NCI-H2196 treated with DMSO at 0.1 percent for 48 hours (cell line): ENCODE measurements around the gene PCBD2.
"Not testable (repeated sequence)": the region's sequence is repeated elsewhere in the genome, so short reads cannot be mapped to it uniquely, and the experiment has no call there.

ENCODE experiments used
- DNase-seq: peaks from one replicate; lab custom pipeline; 2025; ENCODE audit not compliant: unreplicated experiment; lab: John Stamatoyannopoulos, UW

Gene PCBD2

DNA sequence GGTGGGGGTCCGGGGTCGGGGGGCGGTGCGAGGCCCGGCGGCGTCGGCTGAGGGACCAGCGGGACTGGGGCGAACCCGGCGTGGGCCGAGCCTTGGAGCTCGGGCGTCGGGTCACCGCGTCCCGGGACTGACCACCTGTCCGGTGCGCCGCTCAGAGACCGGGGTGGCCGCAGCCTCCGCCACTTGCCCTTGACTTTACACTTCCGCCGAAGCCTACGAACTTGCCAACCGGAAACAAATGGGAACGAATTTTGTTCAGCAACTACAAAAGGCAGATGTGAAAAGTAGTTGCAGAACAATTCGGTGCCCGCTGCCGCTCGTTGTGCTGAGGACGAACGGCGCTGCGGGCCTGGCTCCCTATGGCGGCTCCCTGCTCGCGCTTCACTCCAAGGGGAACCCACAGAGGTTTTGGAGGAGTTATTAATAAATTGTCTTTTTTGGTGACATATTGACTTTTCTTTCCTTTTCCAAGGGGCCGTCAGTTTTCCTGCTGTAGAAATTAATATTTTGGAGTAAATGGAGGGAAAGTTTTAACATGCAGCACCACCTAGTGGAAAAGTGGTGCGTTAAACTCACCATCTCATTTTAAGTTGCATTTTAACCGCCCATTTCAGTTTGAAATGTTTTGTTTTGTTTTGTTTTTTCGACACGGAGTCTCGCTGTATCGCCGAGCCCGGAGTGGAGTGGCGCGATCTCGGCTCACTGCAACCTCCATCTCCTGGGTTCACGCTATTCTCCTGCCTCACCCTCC lies 490 bp downstream of the PCBD2 start:
- peak; percentile 72 for DNase-seq

DNA sequence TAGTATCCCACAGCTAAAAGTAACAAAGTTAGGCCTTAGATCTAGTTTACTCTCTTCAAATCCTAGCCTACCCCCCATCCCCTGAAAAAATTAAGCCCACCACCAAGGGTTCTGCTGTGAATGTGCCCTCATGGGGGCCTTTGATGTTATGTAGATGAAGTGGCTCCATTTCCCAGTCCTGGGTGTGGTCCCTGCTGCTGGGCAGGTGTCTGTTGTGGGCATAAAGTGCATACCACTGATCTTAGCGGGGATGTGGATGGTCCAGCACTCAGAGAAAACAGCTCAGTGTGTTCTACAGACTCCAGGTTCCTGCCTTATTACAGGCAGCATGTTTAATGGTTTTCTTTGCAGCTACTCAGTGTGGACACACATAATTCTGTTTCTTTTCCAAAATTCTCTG lies 1.9 kb downstream of the PCBD2 start:
- DNase-seq, result no peak

GRCh38 chr5:134910752-134911151 lies 5.8 kb downstream of the PCBD2 start:
- not testable (repeated sequence) for DNase-seq

DNA sequence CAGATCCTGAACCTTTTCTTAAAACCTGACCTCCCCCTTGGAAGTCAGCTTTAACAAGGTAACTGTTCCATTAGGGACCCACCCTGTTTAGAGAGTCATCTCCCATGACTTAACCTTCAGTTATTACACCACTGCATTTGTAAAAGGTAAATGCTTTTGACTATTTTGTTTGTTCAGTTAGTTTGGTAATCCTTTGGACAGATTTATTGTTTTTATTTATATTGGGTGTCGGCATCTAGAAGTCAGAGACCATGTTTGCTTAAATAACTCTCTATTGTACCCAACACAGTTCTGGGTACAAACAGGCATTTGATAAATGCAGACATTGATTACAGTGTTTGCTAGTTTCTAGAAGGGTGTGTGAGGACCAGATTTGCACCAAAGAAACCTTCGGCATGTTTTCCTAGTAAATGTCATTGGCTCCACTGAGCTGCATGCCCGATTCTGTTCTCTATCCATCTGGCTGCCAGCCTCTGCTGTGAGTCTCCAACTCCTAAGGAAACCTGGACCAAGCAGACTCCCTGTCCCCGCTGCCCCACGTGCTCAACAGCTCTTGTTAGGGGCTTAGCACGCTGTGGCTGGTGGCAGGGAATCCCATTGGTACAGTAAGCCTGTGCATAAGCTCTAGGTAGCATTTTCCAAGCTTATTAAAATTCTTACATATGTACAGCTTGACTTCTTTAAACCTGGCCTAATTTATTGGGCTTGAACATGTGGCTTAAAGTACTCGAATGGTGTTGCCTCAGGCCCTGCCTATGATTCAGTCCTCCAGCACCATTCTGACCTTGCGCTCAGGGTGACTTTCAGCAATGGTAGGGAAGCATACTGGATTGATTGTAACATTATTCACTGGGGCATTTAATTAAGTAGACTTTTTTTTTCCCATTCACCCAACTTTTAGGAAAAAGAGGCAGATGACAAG lies 6.6 kb downstream of the PCBD2 start:
- no peak for DNase-seq

DNA sequence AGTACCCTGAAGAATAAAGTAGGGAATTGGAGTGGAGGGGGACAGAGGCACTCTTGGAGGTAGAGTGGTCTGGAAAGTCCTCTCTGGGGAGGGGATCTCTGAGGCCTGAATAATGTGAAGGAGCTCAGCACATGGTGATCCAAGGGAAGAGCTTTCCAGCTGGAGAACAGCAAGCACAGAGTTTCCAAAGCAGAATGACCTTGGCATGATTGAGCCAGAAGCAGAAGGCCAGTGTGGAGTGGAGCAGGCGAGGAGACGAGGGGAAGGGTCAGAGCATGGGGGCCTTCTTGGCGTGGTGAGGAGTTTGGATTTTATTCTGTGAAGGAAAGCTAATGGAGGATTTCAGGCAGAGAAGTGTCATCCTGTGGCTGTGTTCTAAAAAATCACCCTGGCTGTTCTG lies 8.3 kb downstream of the PCBD2 start:
- no peak for DNase-seq

DNA sequence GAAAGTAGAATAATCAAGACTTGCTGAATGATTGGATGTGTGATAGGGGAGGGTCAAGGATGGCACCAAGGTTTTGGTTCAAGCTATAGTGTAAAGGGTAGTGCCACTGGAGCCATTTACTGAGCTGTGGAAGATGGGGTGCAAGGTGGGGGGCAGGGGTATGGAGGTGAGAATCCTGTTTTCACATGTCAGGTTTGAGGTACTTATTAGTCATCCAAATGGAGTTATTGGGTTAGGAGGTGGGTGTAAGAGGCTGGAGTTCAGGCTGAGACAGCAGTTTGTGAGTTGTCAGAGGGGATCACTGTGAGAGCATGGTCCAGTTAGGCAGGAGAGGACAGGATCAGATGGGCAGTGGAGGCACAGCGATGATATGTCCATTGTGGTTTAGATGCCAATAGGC lies 8.9 kb downstream of the PCBD2 start:
- DNase-seq, result no peak

DNA sequence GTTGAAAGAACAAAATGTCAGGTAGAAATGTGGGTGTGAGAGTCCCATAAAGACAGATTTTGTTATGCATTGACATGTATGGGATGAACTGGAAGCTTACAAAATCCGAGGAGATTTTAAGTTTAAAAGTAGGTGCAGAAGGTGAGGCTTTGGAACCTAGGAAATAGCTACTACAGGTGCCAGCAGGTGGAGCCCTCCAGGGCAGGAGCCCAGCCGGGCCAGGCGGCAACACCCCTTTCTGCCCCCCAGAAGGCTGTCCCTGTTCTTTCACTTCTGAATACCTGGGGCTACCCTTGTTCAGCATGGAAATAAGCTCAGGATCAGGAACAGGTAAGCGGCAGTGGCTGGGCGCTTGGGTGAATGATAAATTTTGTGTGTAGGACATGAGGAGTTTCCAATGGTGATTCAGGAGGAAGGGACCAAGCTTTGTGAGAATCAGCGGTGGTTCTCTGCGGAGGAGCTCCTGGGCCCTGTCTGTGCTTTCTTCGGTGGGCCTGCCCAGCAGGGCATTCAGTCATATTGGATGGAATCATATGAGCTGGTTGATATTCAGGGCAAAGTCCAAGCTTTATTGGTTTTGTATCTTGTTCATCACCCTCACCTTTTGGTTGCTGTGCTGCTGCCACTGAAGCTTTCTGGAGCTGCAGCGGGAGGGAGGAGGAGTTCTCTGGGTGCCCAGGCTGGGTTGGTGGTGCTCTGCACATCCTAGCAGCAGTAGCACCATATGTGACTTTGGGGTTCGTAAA lies 12.3 kb downstream of the PCBD2 start:
- no peak for DNase-seq

- DNase-seq, result no peak
Observed at GRCh38 chr5:134918861-134919260, 13.9 kb downstream of the PCBD2 start.

- no peak for DNase-seq
Observed at GRCh38 chr5:134920848-134921575, 16.1 kb downstream of the PCBD2 start.

DNA sequence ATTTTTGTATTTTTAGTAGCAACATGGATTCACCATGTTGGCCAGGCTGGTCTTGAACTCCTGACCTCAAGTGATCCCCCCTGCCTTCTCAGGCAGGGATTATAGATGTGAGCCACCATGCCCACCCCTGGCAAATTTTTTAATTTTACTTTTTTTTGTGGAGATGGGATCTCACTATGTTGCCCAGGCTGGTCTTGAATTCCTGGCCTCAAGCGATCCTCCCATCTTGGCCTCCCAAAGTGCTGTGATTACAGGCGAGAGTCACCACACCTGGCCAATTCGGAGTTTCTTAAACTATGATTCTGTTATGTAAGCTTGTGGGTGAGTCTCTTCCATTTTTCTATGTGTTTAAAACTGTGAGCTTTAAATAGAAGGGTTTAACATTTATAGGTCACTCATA lies 27.6 kb downstream of the PCBD2 start:
- DNase-seq, result no peak

- no peak for DNase-seq
Observed at GRCh38 chr5:134934202-134934601, 29.3 kb downstream of the PCBD2 start.

DNA sequence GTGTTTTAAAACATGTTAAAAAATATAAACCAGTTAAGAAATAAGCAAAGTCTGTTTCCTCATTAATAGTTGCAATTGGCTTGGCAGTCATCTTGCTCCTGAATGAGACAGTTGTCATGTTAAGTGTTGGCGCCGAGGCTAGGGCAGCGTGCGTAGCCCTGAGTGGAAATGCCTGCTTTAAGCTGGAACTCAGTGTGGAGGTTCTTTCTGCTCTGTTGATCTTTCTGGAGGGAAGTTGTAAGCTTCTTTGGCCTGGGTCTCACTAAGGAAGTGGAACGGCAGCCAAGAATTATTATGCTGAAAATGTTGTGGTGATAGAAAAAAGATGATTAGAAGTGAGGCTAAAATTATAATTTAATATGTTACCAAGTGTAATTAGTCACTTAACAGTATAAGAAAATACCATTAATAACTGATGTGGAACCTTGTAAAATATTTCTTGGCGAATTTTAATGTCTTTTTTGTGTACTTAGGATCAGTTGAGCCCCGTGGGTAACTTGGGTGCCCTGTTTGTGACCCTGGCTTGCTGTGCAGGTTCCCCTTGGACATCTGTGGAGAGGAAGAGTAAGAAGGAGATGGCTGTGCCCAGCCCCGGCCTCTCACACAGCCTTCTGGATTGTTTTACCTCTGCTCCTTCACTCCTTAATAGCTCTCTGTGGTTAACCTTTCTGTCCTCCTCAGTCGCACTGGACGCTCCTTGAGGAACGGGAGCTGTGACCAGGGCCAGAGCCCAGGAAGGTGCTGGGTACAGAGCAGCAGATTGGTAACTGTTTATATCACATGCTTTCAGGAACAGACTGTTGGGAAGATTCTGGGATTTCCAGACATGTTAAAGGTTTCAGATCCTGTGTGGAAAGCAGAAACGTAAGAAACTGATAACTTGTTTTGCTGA lies 31.0 kb downstream of the PCBD2 start:
- no peak for DNase-seq

GRCh38 chr5:134937526-134937925 lies 32.6 kb downstream of the PCBD2 start:
- DNase-seq, result no peak

DNA sequence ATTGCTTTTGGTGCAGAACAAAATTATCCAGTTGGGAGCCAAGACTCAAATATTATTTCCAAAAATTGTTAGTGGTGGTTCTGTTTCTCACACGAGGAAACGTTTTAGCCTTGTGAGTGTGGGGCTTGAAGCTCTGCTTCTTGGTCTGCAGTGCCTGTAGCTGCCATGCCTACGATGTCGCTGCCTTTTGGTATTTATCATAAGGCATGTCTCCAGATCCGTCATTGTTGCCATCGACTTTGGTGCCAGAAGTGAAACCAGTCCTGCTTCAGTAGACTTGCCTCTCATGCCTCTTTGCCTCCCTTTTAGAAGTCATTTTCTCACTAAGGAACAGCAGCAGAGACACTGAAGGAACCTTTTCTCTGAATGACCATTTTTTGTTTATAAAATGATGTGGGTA lies 33.1 kb downstream of the PCBD2 start:
- DNase-seq, result no peak

DNA sequence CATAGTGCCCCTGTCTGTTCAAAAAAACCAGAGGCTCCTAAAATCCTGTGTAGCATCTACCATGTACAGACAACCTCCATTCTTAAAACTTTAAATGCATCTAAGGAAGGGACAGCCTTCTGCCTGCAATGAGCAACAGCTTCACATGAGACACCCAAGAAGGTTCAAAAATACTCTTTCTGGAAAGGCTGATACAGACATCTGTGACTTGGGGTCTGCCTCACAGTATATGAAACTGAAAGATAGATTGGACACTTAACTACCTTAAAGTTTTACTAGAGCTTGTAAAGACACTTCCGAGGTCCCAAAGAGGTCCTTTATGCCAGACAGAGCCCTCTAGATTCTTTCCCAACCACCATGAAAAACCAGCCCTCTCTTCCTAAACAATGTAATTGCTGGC lies 34.6 kb downstream of the PCBD2 start:
- DNase-seq, result no peak

DNA sequence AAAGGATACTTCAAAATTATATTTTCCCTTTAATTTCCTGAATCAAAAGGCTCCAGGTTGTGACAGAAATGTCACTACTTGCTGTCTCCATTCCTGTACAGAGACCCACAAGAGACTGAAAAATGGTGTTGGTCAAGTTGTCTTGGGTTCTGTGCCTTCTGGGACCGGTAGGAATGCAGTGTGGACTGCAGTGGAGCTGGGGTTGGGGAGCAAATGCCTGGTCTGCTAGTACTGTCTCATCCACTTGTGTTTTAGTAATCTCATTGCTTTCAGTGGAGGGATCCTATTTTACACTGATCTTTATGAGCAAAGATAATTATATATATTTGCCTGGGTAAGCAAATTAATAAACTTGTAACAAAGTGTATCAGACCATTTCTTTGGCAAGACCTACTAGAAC lies 38.6 kb downstream of the PCBD2 start:
- no peak for DNase-seq

- DNase-seq, result no peak
Observed at GRCh38 chr5:134944630-134945029, 39.7 kb downstream of the PCBD2 start.

DNA sequence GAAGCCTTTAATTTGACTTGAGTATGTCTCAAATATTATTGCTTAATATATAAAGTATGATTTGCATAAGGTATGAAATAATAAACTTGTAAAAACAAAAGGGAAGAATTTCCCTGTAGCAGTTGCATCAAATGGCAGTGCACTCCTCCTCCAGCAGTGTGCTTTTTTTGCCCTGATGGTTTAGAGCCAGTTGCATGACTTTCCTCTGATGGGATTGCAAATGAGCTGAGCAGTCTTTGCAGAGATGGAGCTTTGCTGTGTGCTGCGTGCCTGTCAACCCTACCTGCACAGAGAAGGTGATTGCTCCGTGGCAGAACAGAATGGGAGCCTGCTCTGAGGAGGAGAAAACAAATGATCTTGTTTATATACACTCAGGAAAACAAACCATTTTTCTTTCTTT lies 40.1 kb downstream of the PCBD2 start:
- no peak for DNase-seq

DNA sequence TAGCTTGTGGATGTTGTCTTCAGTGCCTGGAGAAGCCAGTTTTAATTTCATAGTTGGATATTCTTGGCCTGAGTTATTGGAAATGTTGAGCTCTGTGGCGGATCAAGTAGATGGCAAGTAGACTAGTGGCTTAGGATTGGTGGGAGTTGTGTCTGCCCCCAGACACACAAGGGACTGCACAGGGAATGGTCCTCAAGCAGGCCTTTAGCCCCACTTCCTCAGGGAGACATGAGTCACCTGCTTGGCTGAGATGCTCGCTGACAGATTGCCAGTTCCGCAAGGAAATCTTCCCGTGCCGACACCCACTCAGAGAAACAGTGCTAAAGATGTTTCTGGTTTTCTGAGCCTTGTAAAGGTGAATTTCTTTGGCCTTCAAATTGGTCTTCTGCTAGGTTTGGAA lies 44.0 kb downstream of the PCBD2 start:
- DNase-seq, result no peak

DNA sequence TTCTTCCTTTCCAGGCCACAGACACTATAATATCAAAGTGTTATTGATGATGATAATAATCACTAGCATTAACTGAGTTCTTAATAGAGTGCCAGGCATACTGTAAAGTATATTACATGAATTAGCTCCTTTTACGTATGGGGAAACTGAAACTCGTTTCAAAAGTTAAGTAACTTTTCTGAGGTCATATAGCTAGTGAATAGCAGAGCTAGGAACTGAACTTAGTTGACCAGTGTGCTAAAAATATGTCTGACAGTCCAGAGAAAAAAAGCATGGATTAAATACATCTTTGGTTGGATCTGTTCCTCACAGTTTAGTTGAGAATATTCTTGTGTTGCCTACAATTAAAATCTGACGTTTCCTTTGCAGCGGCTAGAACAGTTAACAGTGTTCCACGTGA lies 44.4 kb downstream of the PCBD2 start:
- no peak for DNase-seq
